ENCODE data around the gene TNFAIP8.

DNA sequence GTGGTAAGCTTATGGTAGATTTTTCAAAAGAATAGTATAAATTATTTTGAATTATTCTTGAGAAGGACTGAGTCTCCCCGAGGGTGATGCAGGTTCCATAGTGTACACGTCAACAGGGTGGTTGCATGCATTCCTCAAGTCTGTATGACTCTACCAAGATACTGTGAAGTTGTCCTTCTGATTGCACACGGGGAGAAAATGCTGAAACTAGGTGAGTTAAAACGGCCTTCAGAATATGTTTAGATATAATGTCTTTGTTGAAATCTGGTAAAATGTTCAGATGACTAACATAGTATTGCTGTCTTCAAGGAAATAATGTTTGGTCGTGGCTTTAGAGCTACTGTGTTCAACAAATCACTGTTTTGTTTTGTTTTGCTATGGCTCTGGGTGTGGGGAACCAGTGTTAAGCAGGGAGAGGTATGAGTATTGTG is 22.4 kb upstream of the TNFAIP8 start:
- TF ChIP-seq, protein P1, sequence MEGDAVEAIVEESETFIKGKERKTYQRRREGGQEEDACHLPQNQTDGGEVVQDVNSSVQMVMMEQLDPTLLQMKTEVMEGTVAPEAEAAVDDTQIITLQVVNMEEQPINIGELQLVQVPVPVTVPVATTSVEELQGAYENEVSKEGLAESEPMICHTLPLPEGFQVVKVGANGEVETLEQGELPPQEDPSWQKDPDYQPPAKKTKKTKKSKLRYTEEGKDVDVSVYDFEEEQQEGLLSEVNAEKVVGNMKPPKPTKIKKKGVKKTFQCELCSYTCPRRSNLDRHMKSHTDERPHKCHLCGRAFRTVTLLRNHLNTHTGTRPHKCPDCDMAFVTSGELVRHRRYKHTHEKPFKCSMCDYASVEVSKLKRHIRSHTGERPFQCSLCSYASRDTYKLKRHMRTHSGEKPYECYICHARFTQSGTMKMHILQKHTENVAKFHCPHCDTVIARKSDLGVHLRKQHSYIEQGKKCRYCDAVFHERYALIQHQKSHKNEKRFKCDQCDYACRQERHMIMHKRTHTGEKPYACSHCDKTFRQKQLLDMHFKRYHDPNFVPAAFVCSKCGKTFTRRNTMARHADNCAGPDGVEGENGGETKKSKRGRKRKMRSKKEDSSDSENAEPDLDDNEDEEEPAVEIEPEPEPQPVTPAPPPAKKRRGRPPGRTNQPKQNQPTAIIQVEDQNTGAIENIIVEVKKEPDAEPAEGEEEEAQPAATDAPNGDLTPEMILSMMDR (conservative IDR thresholded peaks at IDR 0.05): no peak
- TF ChIP-seq EZH2 (IDR thresholded peaks at IDR 0.05; ENCODE audit: low read depth): no peak
